GM18502 (cell line): Measurements from ENCODE around the gene RMND1.
A peak's percentile ranks its signal among the peaks of the same experiment; 100 is the strongest.

ENCODE experiments used
- ATAC-seq: cut with Tn5 transposase; IDR thresholded peaks from one replicate; pipeline ENCODE4 v1.9.1; 2021; ENCODE audit warnings: mild to moderate bottlenecking; ENCODE audit not compliant: unreplicated experiment, poor library complexity

Gene RMND1

DNA sequence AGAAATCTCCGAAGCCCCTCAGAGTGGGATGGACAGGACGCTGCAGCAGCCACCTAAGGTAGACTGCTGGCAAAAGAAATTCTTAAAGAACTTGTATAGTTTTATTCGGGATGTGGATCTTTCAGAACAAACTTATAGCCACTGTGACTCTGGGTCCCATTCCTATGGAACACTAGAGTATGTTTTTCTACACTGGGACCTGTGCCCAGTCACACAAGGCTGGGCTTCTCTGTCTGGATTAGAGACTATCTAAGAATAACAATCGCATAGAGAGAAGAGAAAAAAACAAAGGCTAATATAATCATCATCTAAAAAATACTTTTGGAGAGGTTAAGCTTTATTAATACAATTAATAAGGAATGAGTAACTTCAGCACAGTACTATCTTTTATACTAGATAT is 28.9 kb downstream of the RMND1 start:
- ATAC-seq: no peak

DNA sequence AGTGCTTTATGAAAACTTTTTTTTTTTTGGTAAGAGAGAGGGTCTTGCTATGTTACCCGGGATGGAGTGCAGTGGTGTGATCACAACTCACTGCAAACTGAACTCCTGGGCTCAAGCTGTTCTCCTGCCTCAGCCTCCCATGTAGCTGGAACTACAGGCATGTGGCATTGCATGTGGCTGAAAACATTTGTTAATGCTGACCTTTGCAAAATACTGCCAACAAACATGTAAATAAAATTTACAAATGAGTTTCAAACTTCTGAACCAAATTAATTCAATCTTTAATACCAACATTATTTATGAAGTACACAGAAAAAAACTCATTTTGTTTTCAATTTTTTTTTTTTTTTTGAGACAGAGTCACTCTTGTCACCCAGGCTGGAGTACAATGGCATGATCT is 34.4 kb downstream of the RMND1 start:
- ATAC-seq: no peak

DNA sequence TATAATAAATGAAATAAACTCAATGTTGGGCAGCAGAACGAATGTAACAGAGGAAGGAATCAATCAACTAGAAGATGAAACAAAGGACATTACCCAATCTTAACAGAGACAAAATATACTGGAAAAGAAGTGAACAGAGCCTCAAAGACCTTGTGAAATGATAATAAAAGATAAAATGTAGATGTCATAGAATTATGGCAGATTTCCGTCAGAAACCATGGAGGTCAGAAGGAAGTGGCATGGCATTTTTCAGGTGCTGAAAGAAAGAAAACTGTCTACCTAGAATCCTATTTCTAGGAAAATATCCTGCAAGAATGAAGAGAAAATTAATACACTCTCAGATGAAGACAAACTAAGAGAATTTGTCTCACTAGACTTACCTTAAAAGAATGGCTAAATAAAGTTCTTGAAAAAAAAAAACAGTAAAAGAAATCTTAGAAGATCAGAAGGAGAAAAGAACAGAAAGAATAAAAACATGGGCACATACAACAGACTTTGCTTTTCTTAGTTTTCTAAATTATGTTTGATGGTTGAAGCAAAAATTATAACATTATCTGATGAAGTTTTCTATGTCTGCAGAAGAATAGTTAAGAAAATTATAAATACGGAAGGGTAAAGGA is 37.2 kb downstream of the RMND1 start:
- ATAC-seq: no peak

DNA sequence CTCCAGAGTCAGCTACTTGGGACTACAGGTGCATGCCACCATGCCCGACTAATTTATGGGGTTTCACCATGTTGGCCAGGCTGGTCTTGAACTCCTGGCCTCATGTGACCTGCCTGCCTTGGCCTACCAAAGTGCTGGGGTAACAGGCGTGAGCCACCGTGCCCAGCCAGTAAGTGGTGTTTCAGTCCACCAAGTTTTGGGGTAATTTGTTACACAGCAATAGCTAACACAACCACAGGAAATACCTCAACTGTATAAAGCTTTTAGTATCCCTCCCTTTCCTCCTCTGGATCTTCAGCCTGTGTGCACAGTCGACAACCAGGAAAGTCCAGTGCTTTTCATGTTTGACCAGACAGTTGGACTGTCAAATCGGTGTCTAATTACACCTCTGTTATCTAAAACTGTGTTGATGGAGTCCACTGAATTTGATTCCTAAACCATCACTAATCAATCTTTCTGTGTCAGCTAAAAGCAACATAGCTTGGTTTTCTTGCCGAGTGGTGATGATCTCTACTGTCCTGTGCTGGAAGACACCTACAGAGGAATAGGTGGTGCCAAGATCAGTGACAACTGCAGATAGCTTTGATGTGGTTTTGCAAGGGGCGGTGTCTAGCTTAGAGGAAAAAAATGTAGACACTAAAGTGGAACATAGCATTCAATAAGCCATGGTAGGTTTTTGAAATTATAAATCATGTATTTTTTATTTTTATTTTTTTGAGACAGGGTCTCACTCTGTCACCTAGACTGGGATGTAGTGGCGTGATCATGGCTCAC is 38.4 kb downstream of the RMND1 start:
- ATAC-seq: no peak

DNA sequence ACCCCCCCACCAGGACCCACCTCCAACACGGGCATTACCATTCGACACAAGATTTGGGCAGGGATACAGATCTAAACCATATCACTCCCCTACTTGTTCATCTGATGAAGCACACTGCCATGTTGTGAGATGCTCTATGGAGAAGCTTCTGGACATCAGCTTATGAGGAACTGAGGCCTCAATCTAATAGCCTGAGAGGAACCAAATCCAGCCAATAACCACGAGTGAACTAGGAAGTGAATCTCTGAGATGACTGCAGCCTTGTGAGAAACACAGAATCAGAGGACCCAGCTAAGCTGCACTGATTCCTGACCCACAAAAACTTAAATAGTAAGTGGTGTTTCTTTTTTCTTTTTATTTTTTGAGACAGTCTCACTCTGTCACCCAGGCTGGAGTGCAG is 39.0 kb downstream of the RMND1 start:
- ATAC-seq: peak; percentile 45

DNA sequence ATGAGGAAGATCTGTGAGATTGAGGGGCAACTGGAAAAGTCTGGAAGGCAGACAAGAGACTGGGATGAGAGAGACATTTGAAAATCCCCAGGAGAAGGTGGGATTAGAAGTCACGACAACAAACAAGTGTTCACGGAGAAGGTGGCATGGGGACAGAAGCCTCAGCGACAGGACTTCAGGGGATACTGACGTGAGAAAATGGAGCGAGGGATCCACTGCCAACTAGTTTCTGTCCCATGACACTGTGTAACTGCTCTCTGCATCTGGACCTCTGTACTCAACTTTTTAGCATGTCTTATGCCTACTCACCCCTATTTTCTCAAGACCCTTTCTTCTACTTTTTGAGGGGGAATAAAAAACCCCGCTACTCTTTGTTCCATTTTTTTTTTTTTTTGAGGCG is 42.2 kb downstream of the RMND1 start:
- ATAC-seq: no peak

DNA sequence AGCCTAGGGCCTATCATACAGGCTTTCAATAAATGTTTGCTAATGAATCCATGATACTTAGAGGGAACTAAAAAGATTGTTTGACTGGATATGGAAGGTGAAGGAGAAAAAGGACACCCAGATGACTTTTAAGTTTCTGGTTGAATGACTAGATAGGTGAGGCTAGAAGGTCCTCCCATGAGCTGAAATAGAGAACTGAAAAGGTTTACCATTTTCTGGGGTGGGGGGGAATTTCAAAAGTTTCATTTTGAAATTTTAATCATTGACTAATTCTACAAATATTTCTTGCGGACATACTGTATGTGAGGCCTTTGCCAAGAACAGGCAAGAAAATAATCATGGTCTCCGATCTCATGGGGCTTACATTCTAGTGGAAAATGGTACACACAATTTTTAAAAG is 42.7 kb downstream of the RMND1 start:
- ATAC-seq: peak; percentile 59

DNA sequence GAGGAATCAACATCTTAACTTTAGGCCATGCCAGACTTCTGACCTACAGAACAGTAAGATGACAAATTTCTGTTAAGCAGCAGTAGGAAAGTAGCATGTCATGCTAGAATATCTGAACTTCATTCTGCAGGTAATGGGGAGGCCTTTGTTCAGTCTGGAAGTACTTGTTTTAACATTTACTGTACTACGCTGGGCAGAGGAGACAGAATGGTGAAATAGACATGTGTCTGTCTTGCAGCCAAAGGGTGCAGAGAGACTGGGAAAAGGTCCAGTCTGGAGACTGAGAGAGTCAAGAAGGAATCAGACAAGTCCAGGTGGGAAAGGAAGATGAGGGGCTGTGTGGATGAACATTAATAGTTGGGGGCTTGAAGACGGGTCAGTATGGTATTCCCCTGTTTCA is 43.1 kb downstream of the RMND1 start:
- ATAC-seq: no peak

DNA sequence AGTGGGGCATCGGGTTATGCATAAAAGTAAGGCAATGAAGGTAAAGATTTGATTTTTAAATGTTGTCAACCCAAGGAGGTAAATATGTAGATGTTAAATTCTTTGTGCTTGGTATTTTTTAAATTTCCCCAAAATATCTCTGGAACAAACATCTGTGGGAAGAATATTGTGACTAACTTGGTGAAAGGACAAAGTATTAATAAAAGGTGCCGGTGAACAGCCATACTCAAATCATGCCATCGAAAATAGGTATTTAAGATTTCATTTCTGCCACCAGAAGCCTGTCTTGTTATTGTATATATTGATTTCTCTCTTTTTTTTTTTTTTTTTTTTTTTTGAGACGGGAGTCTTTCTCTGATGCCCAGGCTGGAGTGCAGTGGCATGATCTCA is 48.0 kb downstream of the RMND1 start:
- no peak for ATAC-seq

DNA sequence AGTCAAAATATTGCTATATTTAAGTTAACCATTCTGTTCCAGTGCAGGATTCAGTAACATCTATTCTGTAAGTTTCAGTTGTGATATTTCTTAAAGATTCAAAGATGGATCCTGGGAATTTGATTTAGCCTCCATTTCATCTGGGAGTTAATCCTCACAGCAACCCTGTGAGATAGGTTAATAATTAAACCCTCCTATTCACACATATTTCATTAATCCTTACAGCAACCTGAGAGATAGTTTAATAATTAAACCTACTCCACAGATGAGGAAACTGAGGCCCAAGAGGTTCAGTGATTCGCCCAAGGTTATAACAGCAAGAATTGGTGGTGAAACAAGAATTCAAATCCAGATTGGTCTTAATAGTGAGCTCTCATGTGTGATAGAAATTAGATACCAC is 49.7 kb downstream of the RMND1 start:
- no peak for ATAC-seq

DNA sequence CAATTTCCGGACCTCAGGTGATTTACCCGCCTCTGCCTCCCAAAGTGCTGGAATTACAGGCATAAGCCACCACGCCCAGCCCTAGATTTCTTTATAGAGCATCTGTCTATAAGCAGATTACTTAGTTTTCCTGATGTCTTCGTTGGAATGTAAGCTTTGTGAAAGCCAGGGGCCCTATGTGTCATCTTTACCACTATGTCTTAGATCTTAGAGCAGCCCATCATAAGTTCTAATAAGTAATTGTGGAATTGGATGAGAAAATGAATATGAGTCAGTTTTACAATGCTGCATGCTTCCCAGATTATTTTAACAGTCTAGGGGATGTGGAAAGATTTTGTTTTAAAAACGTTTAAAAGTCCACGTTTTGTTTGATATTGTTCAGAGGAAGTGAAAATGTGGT is 51.5 kb downstream of the RMND1 start:
- ATAC-seq: no peak

DNA sequence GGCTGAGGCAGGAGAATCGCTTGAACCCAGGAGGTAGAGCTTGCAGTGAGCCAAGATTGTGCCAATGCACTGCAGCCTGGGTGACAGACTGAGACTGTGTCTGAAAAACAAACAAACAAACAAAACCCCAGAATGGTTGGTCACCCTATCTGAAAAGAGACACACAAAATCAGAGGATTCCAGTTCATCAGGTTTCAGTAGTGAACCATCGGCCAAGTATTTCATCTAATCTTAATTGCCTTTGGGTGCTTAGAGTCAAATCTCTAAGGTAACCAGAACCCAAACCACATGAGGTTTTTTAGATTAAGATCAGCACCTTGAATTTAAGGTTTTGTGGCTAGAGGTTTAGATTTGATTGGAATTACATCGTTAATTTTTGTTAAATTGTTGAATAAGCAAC is 52.2 kb downstream of the RMND1 start:
- ATAC-seq: no peak

DNA sequence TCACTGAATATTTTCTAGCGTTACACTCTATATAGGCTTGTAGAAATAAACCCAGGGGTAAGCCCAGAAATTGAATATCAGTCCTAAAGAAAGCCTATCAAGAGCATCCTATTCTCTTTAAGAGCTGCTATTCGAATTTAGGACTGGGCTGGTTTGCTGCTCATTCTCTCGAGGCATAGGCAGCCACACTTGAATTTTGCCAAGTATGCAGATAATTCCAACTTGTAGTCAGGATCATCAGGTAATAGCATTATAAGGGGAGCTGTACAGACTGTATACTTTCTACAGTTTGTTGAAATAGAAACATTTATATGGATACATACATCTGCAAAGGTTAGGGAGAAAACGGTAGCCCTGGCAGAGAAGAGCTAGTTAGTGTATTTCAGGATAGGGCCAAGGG is 58.5 kb downstream of the RMND1 start:
- no peak for ATAC-seq

DNA sequence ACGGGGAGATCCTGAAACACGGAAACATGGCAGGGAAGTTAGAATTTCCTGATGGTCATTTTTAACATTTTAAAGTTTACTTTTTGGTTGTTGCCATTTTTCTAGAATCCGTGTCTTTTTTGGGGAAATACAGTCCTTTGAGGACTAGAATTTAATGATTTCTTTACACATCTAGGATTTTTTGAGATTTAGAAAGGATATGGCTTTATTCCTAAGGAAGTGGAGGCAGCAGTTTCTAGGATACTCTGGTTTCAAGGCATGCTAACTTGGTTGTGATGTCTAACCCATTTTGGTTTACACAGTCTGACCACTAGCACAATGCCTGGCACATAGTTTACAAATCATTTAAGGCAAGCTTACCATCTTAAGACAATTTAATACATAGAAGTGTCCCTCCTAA is 59.5 kb downstream of the RMND1 start:
- no peak for ATAC-seq

DNA sequence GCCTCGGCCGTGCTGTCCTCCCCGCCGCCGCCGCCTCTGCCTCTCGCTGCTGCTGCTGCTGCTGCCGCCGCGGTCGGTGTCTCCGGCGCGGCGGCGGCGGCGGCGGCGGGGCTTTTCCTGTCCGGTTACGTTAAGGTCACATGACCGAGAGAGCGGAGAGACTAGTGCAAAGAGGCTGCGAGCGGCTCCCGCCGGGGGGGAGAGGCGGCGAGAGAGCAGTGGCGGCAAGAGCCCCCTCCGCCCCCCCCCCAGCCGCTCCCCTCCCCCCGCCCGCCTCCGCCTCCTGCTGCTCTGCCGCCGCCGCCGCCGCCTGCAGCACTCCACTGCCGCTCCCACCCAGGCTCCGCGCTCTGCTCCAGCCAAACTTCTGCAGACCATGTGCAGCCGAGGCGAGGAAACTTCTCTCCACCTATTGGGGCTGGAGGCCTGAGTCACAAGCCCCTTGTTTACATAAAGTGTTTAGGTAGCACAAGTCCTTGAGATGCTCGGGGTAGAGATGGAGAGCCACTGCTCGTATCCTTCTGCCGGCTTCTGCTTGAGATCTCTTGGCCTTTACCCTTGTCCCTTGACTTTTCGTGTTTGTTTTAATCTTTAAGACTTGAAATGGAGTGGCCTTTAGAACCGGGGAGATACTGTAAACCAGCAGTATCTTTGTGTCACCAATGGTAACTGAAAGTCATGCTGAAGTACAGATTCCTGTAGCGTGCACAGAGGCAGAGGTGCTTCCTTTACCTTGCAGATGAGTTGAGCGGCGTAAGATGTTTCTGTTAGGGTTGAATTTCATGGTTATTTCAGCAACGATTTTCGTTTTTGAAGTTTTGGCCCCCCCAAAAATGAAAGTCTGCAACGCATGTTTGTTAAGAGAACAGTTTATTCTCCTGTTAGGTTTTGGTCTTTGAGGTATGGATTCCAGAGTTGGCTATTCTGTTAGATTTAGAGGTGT is 60.2 kb downstream of the RMND1 start, which contains the start of gene ZBTB2:
TSS of gene ZBTB2 (minus strand) at position 89 of the 943 bp plus-strand sequence. CDS start 17,922 bp downstream, outside the sequence.
- peak; percentile 14 for ATAC-seq

DNA sequence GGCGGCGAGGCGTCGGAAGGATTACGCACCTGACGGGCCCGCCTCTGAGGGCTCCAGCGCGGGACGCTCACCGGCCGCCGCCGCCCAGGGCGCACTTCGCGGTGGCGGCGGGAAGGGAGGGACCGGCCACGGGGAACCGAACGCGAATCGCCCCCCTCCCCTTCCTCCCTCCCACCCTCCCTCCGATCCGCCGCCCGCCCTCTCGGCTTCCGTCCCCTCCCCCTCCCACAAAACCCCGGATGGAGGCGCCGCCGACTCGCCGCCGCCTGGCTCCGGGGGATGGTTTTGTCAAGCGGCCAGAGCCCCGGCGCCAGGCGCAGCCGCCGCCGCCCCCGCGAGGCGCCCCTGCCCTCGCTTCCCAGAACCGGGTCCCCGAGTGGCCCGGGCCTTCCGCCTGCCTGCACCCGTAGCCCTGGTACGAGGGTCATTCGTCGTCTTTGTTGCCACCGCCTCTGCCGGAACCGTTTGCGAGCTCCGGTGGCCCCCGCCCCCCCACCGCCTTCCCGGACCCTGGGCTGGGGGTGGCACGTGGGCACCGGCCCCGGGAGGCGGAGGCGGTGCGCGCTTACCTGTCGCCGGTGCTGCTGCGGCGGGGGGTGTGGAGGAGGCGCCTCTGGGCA is 61.0 kb downstream of the RMND1 start:
- peak; percentile 8 for ATAC-seq

DNA sequence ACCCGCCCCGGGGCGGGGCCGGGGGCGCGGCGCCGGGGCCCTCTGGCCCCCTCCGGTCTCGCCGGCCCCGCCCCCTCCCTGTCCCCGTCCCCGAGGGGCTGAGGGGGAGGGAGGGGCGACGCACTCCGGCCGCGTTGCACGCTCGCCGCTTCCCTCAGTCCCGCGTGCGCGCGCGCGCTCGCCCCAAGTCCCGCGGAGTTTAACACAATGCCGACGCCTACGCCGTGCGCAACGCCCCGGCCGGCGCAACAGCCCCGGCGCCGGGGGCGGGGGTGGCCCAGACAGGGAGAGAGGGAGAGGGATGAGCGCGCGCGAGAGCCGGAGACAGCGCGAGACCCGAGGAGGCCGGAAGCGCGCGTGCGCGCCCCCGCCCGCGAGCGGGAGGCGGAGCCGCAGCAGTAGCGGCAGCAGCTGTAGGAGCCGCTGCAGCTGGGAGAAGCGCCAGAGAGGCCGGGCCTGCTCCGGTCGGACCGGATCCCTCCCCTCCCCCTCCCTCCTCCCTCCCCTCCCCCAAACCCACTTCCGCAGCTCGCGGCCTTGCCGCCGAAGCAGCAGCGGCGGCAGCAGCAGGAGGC is 61.6 kb downstream of the RMND1 start:
- ATAC-seq: peak; percentile 83

DNA sequence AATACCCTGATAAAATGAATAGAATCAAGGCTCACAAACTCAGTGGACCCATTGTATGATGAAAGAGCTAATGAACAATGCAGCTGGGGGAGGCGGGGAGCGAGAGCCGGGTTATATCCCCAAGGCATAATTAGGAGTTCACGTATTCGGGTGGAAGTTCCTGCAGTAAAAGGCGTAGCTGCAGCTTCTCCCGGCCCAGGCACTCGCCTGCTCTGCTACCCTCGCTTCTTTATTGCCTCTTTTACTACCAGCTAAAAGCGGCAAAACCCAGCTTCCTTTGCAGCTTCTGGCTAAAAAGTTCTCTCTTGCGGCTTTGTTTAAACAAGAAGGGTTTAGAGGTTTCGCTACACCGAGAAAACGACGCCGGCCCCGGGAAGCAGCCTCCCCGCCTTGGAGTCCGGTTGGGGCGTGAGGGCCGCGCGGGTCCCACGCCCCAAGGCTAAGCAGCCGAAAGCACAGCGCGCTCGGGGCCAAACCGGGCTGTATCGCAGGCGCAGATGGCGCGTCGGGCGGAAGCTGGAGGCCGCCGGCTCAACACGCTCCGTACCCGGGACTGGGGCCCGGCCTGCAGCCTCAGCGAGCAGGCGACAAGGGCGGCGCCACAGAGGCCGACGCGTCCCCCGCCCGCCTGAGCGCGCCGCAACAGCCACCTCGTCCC is 62.2 kb downstream of the RMND1 start:
- peak; percentile 70 for ATAC-seq

DNA sequence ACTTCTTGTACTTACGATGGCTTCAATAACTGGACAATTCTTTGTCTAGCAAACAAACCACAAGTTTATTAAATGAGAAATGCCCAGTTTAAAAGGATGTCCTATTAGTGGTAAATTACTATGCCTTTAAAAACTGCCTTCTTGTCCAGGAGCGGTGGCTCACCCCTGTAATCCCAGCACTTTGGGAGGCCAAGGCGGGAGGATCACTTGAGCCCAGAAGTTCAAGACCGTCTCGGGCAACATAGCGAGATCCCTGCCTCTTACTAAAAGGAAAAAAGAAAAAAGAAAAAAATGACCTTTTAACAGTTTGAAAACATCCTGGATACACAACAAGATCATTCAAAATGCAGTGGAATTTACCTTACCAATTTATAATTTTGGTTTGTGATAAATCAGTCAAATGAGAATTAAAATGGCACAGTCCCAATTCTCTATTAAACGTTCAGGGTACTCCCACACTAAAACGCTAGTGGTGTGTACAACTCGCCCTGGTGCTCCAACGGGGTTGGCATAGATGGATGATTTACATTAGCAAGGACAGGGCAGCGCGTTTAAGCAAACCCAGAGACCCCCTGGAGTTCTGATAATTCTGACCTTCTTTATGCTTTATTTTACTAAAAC is 62.8 kb downstream of the RMND1 start:
- no peak for ATAC-seq
